ENCODE results near the gene MAN1B1. TPM values are rescaled to one million over a fixed set of nuclear protein-coding genes. Genes with fewer than 3 reads are reported as not detected.

The MAN1B1 gene
- total and polyA plus RNA-seq, 2 donors (not counting 3 experiments of a cell fraction or from before 2014, with no cell fraction given) = 75.3 to 83.3 TPM

GRCh38 chr9:137089232-137089947 lies 2.6 kb downstream of the MAN1B1 start:
- dilution Hi-C loops (cut with MboI; ENCODE audit: extremely low pct_ligation_motif_present, low sequenced_read_pairs) (no loop called here), intact Hi-C loops (cut with micrococcal nuclease) (no loop called here)
- H3K79me2 ChIP-seq (ENCODE audit: control insufficient read depth, insufficient read depth, low read length) = no peaks in the 10 kb centered on the region
- TF ChIP-seq, protein P1, sequence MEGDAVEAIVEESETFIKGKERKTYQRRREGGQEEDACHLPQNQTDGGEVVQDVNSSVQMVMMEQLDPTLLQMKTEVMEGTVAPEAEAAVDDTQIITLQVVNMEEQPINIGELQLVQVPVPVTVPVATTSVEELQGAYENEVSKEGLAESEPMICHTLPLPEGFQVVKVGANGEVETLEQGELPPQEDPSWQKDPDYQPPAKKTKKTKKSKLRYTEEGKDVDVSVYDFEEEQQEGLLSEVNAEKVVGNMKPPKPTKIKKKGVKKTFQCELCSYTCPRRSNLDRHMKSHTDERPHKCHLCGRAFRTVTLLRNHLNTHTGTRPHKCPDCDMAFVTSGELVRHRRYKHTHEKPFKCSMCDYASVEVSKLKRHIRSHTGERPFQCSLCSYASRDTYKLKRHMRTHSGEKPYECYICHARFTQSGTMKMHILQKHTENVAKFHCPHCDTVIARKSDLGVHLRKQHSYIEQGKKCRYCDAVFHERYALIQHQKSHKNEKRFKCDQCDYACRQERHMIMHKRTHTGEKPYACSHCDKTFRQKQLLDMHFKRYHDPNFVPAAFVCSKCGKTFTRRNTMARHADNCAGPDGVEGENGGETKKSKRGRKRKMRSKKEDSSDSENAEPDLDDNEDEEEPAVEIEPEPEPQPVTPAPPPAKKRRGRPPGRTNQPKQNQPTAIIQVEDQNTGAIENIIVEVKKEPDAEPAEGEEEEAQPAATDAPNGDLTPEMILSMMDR (IDR thresholded peaks at IDR 0.05; ENCODE audit: extremely low read depth in 1 of 2, insufficient read depth in 1 of 2, low read depth in 1 of 2, low read length in 2 of 2) = no peak
- TF ChIP-seq POLR2AphosphoS5 (IDR thresholded peaks at IDR 0.05; ENCODE audit: insufficient read depth, low read depth, low read length) = no peak
- TF ChIP-seq, protein P2, sequence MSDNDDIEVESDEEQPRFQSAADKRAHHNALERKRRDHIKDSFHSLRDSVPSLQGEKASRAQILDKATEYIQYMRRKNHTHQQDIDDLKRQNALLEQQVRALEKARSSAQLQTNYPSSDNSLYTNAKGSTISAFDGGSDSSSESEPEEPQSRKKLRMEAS (IDR thresholded peaks at IDR 0.05; ENCODE audit: insufficient read depth, insufficient read length) = no peak
- no peak for TF ChIP-seq GATA2 (IDR thresholded peaks at IDR 0.05; ENCODE audit: insufficient read depth, insufficient read length, low read depth, low read length)
- TF ChIP-seq JUN (IDR thresholded peaks at IDR 0.05; ENCODE audit: borderline replicate concordance, insufficient read depth, insufficient read length, low read depth) = no peak
- TF ChIP-seq EZH2 (IDR thresholded peaks at IDR 0.05; ENCODE audit: borderline replicate concordance, low read depth, low read length, severe bottlenecking) = no peak
- TF ChIP-seq POLR2A (IDR thresholded peaks at IDR 0.05; ENCODE audit: low read depth, low read length) = no peak
- TF ChIP-seq MYC (IDR thresholded peaks at IDR 0.05; ENCODE audit: low read depth, low read length) = no peak
- TF ChIP-seq FOS (IDR thresholded peaks at IDR 0.05; ENCODE audit: borderline replicate concordance, insufficient read depth, low read length) = no peak
- POLR2A ChIA-PET = no interaction called here
- no TSS peak for BruUV-seq (replicated peaks)
- peaks cover 0 to 8% of the 10 kb centered on the region in 2 experiments for H3K36me3 ChIP-seq (ENCODE audit: control insufficient read depth in 2 of 2, extremely low read depth in 1 of 2, insufficient read depth in 2 of 2, low read length in 2 of 2)
- H3K4me2 ChIP-seq (ENCODE audit: insufficient read depth, low read length) = no peak overlapping the region
- DNase-seq (ENCODE audit: low read depth, low spot score) (no peak), FAIRE-seq (no peak)
- no peak overlapping the region for H3K27ac ChIP-seq (ENCODE audit: insufficient read depth, low read depth, low read length)
- H3K27me3 ChIP-seq (ENCODE audit: control insufficient read depth in 2 of 2, insufficient read depth in 2 of 2, low read length in 2 of 2) = no peaks in the 10 kb centered on the region
- H3K9me3 ChIP-seq (replicated peaks; ENCODE audit: control insufficient read depth, insufficient read depth, low read length) = no peaks in the 10 kb centered on the region
- H3K4me1 ChIP-seq (ENCODE audit: control insufficient read depth, extremely low read depth, insufficient read depth, low read length) = peaks cover 16% of the 10 kb centered on the region
- H3K4me3 ChIP-seq (replicated peaks in 1 of 3; ENCODE audit: insufficient read depth in 1 of 3, low read depth in 1 of 3, low read length in 3 of 3) = no peak overlapping the region
- H4K20me1 ChIP-seq (replicated peaks; ENCODE audit: control insufficient read depth, extremely low read depth, insufficient read depth, low read length) = no peaks in the 10 kb centered on the region
- CTCF ChIA-PET = interaction anchor here (0.6 to 1.6 kb wide), 2 partner anchors 18 to 19 kb away, joined by 3 to 5 read pairs; partner anchors contain the start of gene SAPCD2
- H3K9me1 ChIP-seq (replicated peaks; ENCODE audit: control insufficient read depth, extremely low read depth, insufficient read depth, low read length) = no peaks in the 10 kb centered on the region
- no peak overlapping the region for H2AFZ ChIP-seq (ENCODE audit: low read depth, low read length)
- no peak overlapping the region for H3K9ac ChIP-seq (replicated peaks; ENCODE audit: extremely low read depth, insufficient read depth, low read length)

Measured in endothelial cell of umbilical vein (primary cell).